OCI-LY3 (cell line): Measurements from ENCODE around the gene NGDN.

Experiments
- H2AFZ ChIP-seq: fragments of 200-600, 300-600 bp; shearing (Covaris generic); 2 replicates; pipeline ENCODE4 v1.6.0; 2014; ENCODE audit warnings: antibody characterized with exemption, low read depth, low read length
- H3K27ac ChIP-seq: fragments of 200-600, 300-600 bp; sonication (generic); 2 replicates; pipeline ENCODE4 v1.5.1; 2014; ENCODE audit warnings: mild to moderate bottlenecking, low read length, moderate library complexity, mixed read lengths
- H3K27me3 ChIP-seq: fragments of 200-600, 300-600 bp; sonication (generic); 2 replicates; pipeline ENCODE4 v1.6.1; 2014; ENCODE audit warnings: low read depth, low read length, mixed read lengths
- H3K36me3 ChIP-seq: fragments of 200-600, 300-600 bp; sonication (generic); replicated peaks from 2 replicates; pipeline ENCODE3; 2014; ENCODE audit warnings: low read depth, low read length, mixed read lengths
- H3K4me1 ChIP-seq: fragments of 300-600, 200-600 bp; sonication (generic); 2 replicates; pipeline ENCODE4 v1.6.1; 2014; ENCODE audit warnings: low read length, mixed read lengths
- H3K4me2 ChIP-seq: fragments of 200-600, 300-600 bp; sonication (generic); 2 replicates; pipeline ENCODE4 v1.6.1; 2014; ENCODE audit warnings: low read length, mixed read lengths
- H3K4me3 ChIP-seq: fragments of 300-600, 200-600 bp; sonication (generic); 2 replicates; pipeline ENCODE4 v1.5.1; 2014; ENCODE audit warnings: antibody characterized with exemption, mild to moderate bottlenecking, low read length, moderate library complexity
- H3K79me2 ChIP-seq: fragments of 300-600, 200-600 bp; shearing (Covaris generic); 2 replicates; pipeline ENCODE4 v1.6.1; 2014; ENCODE audit warnings: mild to moderate bottlenecking, low read length, mixed read lengths
- H3K9ac ChIP-seq: fragments of 300-600, 200-600 bp; shearing (Covaris generic); 2 replicates; pipeline ENCODE4 v1.6.0; 2014; ENCODE audit warnings: mild to moderate bottlenecking, low read length, moderate library complexity
- H3K9me3 ChIP-seq: fragments of 200-600, 300-600 bp; shearing (Covaris generic); 2 replicates; pipeline ENCODE4 v1.6.1; 2014; ENCODE audit warnings: low read length, mixed read lengths; ENCODE audit not compliant: insufficient read depth
- H4K20me1 ChIP-seq: fragments of 200-600, 300-600 bp; sonication (generic); 2 replicates; pipeline ENCODE4 v1.6.1; 2016; ENCODE audit warnings: low read length, mixed read lengths; ENCODE audit not compliant: insufficient read depth
- EZH2phosphoT487 ChIP-seq: fragments of 200-600 bp; shearing (Covaris generic); IDR thresholded peaks from 2 replicates; pipeline ENCODE4 v1.6.1; 2018; ENCODE audit warnings: antibody characterized with exemption, mixed run types, low read depth
- TF ChIP-seq, protein P1 (sequence below): fragments of 200-600, 300-600 bp; sonication (generic); IDR thresholded peaks from 2 replicates; pipeline ENCODE4 v1.5.1; 2014; ENCODE audit warnings: antibody characterized with exemption, low read length, low read depth

NGDN gene

DNA sequence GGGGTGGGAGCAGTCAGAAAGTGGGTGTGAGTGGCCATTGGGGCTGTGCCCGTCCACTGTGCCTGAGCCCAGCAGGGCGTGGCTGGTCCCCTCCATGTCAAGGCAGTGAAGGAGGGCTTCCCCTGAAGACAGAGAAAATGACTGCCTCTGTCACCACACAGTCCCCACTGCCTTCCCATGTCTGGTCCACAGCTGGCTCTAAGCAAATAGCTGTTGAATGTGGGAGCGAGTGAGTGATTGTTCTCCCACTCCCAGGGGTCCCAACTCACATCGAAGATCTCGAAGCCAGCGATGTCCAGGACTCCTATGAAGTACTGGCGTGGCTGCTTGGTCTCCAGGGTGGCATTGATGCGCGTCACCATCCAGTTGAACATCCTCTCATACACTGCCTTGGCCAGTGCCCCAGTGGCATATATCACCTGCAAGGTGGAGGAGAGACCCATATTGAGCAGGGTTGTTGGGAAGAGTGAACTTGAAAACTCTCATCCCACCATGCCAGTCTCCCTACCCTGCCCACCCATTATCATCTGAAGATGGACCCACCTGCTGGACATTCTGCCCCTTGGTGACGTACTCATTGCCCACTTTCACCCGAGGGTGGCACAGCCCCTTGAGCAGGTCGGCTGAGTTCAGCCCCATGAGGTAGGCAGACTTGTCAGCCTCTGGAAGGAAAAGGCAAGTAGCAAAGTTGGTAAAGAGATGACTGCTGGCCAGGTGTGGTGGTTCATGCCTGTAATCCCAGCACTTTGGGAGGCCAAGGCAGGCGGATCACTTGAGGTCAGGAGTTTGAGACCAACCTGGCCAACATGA lies 40.6 kb upstream of the NGDN start:
- Histone ChIP-seq H3K4me3 (no peak overlapping the region), H3K9ac (no peak overlapping the region), H3K4me2 (no peak overlapping the region), H3K36me3 (no peaks in the 10 kb centered on the region), H3K79me2 (no peaks in the 10 kb centered on the region), H3K9me3 (no peaks in the 10 kb centered on the region), H2AFZ (no peak overlapping the region), H3K4me1 (no peaks in the 10 kb centered on the region), H3K27ac (no peak overlapping the region), H4K20me1 (no peaks in the 10 kb centered on the region), H3K27me3 (peaks cover 9% of the 10 kb centered on the region; the same call in 1 of the 2 replicates)
- TF ChIP-seq, protein P1, sequence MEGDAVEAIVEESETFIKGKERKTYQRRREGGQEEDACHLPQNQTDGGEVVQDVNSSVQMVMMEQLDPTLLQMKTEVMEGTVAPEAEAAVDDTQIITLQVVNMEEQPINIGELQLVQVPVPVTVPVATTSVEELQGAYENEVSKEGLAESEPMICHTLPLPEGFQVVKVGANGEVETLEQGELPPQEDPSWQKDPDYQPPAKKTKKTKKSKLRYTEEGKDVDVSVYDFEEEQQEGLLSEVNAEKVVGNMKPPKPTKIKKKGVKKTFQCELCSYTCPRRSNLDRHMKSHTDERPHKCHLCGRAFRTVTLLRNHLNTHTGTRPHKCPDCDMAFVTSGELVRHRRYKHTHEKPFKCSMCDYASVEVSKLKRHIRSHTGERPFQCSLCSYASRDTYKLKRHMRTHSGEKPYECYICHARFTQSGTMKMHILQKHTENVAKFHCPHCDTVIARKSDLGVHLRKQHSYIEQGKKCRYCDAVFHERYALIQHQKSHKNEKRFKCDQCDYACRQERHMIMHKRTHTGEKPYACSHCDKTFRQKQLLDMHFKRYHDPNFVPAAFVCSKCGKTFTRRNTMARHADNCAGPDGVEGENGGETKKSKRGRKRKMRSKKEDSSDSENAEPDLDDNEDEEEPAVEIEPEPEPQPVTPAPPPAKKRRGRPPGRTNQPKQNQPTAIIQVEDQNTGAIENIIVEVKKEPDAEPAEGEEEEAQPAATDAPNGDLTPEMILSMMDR = no peak
- no peak for TF ChIP-seq EZH2phosphoT487

DNA sequence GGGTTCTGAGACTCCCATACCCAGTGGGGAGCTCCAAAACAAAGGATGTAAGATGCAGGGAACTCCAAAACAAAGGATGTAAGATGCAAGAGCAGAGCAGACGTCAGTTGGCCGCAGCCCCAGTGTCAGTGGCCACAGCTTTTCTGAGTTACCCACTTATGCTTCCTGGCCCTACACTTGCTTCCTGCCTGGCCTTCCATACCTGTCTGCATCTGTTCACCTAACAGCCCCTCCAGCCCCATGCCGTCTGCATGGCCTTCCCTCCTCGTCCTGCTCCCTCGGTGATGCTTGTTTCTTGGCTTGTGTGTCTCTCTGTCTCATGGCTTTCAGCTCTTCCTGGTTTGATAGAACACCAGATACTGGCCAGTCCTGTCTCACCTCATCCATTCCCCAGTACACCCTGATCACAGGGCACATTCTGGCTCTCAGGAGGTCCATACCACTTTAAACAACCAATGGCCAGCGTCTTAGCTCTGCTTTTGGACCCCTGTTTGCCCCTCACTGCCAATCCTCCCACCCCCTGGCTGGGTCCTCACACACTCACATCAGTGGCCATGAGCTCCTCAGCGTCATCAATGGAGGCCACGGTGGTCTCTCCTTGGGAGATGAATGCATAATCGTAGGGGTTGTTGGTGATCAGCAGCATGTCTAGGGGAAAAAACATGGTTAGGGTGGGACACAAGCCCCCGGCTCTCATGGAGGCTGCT lies 39.3 kb upstream of the NGDN start:
- Histone ChIP-seq H3K4me2 (no peak overlapping the region), H3K9ac (no peak overlapping the region), H3K27ac (no peak overlapping the region), H3K4me1 (no peaks in the 10 kb centered on the region), H4K20me1 (no peaks in the 10 kb centered on the region), H2AFZ (no peak overlapping the region), H3K27me3 (peaks cover 20% of the 10 kb centered on the region; the same call in 1 of the 2 replicates), H3K36me3 (no peaks in the 10 kb centered on the region), H3K9me3 (no peaks in the 10 kb centered on the region), H3K4me3 (no peak overlapping the region), H3K79me2 (no peaks in the 10 kb centered on the region)
- TF ChIP-seq EZH2phosphoT487 = no peak
- TF ChIP-seq, protein P1 = no peak

DNA sequence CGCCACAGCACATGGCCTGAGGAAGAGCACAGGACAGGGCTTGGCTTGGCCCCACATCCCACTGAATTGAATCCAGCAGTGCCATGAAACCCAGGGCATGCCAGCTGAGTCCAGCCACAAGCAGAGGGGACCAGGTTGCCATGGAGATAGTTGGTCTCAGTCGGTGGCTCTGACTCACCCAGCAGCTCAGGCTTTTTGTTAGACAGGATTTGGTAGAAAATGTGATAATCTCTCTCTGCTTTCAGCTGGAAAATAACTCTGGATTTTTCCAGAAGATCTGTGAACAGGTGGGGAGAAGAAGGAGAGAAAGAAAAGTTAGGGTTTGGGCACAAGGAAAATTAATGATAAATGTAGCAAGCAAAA lies 38.8 kb upstream of the NGDN start:
- Histone ChIP-seq H4K20me1 (no peaks in the 10 kb centered on the region), H3K4me3 (no peak overlapping the region), H3K27me3 (peaks cover 20% of the 10 kb centered on the region; the same call in 1 of the 2 replicates), H3K4me1 (no peaks in the 10 kb centered on the region), H2AFZ (no peak overlapping the region), H3K36me3 (no peaks in the 10 kb centered on the region), H3K4me2 (no peak overlapping the region), H3K9me3 (no peaks in the 10 kb centered on the region), H3K79me2 (no peaks in the 10 kb centered on the region), H3K27ac (no peak overlapping the region), H3K9ac (no peak overlapping the region)
- TF ChIP-seq, protein P1 = no peak

DNA sequence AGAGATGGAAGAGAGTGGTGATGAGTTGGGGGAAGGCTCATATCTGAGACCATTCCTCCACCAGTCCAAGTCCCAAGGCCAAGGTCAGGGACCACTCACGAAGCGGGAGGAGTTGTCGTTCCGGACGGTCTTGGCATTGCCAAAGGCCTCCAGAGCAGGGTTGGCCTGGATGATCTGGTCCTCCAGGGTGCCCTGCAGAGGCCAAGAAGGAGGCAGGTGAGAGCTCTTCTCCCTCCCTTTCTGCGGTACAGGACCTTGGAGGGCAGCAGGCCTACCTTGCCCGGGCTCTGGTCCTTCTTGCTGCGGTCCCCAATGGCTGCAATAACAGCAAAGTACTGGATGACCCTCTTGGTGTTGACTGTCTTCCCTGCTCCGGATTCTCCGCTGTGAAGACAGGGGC lies 38.0 kb upstream of the NGDN start:
- H3K4me3 ChIP-seq = no peak overlapping the region
- no peaks in the 10 kb centered on the region for H3K36me3 ChIP-seq
- no peaks in the 10 kb centered on the region for H3K9me3 ChIP-seq
- peaks cover 20% of the 10 kb centered on the region; the same call in 1 of the 2 replicates for H3K27me3 ChIP-seq
- no peak overlapping the region for H3K4me2 ChIP-seq
- H3K79me2 ChIP-seq = no peaks in the 10 kb centered on the region
- H3K9ac ChIP-seq = no peak overlapping the region
- TF ChIP-seq EZH2phosphoT487 = no peak
- TF ChIP-seq, protein P1 = no peak
- no peak overlapping the region for H3K27ac ChIP-seq
- no peak overlapping the region for H2AFZ ChIP-seq
- H3K4me1 ChIP-seq = no peaks in the 10 kb centered on the region
- no peaks in the 10 kb centered on the region for H4K20me1 ChIP-seq
